Adipocyte (in vitro differentiated cells): ENCODE data around the gene RICTOR.
"Not testable (repeated sequence)": the region's sequence is repeated elsewhere in the genome, so short reads cannot be mapped to it uniquely, and the experiment has no call there.

Experiments used
- DNase-seq: peaks from one replicate; pipeline ENCODE4 v3.0.0-alpha.2; 2015; ENCODE audit warnings: low read depth
- H3K27me3 ChIP-seq: replicated peaks from 2 replicates; pipeline ENCODE4 v1.7.0; 2013; ENCODE audit warnings: mild to moderate bottlenecking, low read length, moderate library complexity; ENCODE audit not compliant: control insufficient read depth, insufficient read depth
- H3K36me3 ChIP-seq: 2 replicates; pipeline ENCODE4 v1.7.0; 2013; ENCODE audit warnings: low read length, mild to moderate bottlenecking, moderate library complexity; ENCODE audit not compliant: control insufficient read depth, insufficient read depth, severe bottlenecking
- H3K4me1 ChIP-seq: 2 replicates; pipeline ENCODE4 v1.7.0; 2013; ENCODE audit warnings: mild to moderate bottlenecking, low read length, moderate library complexity; ENCODE audit not compliant: control insufficient read depth, insufficient read depth
- H3K4me3 ChIP-seq: 2 replicates; pipeline ENCODE4 v1.7.0; 2013; ENCODE audit warnings: mild to moderate bottlenecking, low read length, moderate library complexity
- H3K9ac ChIP-seq: 2 replicates; pipeline ENCODE4 v1.7.0; 2013; ENCODE audit warnings: mild to moderate bottlenecking, low read length, moderate library complexity
- H3K9me3 ChIP-seq: 2 replicates; pipeline ENCODE4 v1.7.0; 2013; ENCODE audit warnings: mild to moderate bottlenecking, low read length, moderate library complexity; ENCODE audit not compliant: control insufficient read depth

The RICTOR gene

GRCh38 chr5:39006650-39007049 is 67.5 kb downstream of the RICTOR start:
- no peaks in the 10 kb centered on the region for H3K27me3 ChIP-seq
- H3K4me1 ChIP-seq: peaks cover 5% of the 10 kb centered on the region
- H3K9me3 ChIP-seq: no peaks in the 10 kb centered on the region
- H3K36me3 ChIP-seq: peaks cover 9% of the 10 kb centered on the region
- H3K9ac ChIP-seq: no peak overlapping the region
- no peak overlapping the region for H3K4me3 ChIP-seq
- no peak for DNase-seq

GRCh38 chr5:39005566-39006232 is 68.5 kb downstream of the RICTOR start:
- Histone ChIP-seq H3K4me1 (peaks cover 5% of the 10 kb centered on the region), H3K9me3 (no peaks in the 10 kb centered on the region), H3K36me3 (peaks cover under 1% of the 10 kb centered on the region), H3K9ac (no peak overlapping the region), H3K27me3 (no peaks in the 10 kb centered on the region), H3K4me3 (no peak overlapping the region)
- no peak for DNase-seq

DNA sequence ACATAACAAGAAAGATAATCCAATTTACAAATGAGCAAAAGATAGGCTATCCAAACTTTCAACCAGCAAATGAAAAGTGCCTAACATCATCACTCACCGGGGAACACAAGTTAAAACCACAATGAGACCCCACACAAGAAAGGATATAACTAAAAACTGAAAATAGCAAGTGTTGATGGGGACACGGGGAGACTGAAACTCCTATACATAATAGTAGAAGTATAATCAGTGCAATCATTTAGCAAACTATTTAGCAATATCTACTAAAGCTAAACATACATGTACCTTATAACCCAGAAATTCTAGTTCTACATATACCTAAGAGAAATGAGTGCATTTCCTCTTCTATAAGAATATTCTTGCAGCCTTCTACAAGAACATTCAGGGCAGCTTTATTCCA is 72.5 kb downstream of the RICTOR start:
- Histone ChIP-seq H3K9me3 (peaks cover 5% of the 10 kb centered on the region), H3K27me3 (no peaks in the 10 kb centered on the region), H3K4me1 (peaks cover 6% of the 10 kb centered on the region), H3K4me3 (no peak overlapping the region), H3K9ac (no peak overlapping the region), H3K36me3 (no peaks in the 10 kb centered on the region)
- DNase-seq: no peak

DNA sequence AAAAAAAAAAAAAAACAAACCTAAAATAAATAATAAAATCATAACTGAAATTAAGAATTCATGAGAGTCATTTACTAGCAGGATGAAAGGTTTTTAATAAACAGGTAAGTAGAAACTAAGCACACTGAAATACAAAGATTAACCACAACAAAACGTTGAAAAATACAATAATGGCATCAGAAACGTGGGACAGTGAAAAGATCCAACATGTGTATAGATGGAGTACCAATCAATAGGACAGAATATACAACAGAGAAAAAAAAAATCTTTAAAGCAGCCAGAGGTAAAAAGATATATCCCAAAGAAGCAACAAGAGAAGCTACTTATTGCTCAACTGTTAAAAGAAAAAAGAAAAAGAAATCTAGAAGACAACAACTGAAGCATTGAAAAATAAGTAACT is 75.2 kb downstream of the RICTOR start:
- H3K36me3 ChIP-seq: no peaks in the 10 kb centered on the region
- H3K9me3 ChIP-seq: peaks cover 5% of the 10 kb centered on the region
- H3K4me1 ChIP-seq: peaks cover 10% of the 10 kb centered on the region
- H3K4me3 ChIP-seq: no peak overlapping the region
- no peak overlapping the region for H3K9ac ChIP-seq
- H3K27me3 ChIP-seq: no peaks in the 10 kb centered on the region
- no peak for DNase-seq

DNA sequence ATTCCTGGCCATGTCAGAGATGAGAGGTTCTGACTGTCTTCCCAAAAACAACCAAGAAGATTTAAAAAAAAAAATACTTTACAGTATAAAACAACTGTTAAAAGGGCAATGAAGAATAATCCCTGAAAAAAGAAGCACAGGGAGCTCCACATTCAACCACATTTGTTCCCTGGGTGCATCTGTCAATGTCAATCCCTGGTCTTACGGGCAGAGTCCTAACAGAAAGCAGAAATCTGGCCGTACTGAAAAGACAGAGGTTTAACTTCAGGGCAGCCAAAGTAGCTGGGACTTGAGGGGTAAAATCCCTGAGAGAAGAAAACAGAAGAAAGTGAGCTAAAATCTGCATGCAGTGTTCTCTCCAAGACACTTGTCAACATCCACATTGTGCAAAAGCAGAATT is 76.6 kb downstream of the RICTOR start:
- DNase-seq: no peak
- H3K4me1 ChIP-seq: peaks cover 10% of the 10 kb centered on the region
- H3K9ac ChIP-seq: no peak overlapping the region
- H3K27me3 ChIP-seq: no peaks in the 10 kb centered on the region
- peaks cover 4% of the 10 kb centered on the region for H3K36me3 ChIP-seq
- H3K9me3 ChIP-seq: peaks cover 5% of the 10 kb centered on the region
- no peak overlapping the region for H3K4me3 ChIP-seq

GRCh38 chr5:38996123-38996522 is 78.1 kb downstream of the RICTOR start:
- no peak for DNase-seq
- Histone ChIP-seq H3K27me3 (no peaks in the 10 kb centered on the region), H3K4me3 (no peak overlapping the region), H3K9ac (no peak overlapping the region), H3K36me3 (peaks cover 8% of the 10 kb centered on the region), H3K4me1 (peaks cover 10% of the 10 kb centered on the region), H3K9me3 (peaks cover 5% of the 10 kb centered on the region)

DNA sequence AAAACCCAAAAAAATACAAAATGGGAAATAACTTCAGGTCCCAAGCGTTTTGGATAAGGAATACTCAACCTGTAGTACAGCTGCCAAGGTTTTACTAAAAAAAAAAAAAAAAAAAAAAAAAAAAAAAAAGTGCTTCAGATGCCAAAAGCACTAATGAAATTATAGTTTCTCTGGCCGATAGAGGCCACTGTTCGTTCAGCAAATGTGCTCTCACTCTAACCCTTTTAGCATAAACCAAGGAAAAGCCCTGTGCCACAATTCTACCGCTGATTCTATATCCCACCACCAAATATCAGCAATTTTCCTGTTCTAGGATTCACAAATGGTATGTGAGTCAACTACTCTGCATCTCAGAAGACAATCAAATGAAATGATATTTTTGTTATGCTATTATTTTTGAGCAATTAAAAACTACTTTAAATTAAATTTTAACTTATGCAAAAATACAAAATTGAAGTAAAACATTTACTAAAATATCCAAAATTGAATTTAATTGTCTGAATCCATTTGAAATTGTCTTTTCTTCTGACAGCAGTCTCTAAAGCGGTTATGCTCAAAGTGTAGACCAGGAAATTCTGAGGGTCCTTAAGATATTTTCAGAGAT is 79.8 kb downstream of the RICTOR start:
- Histone ChIP-seq H3K27me3 (no peaks in the 10 kb centered on the region), H3K4me1 (peaks cover 10% of the 10 kb centered on the region), H3K9me3 (peaks cover 5% of the 10 kb centered on the region), H3K36me3 (peaks cover 22% of the 10 kb centered on the region), H3K4me3 (no peak overlapping the region), H3K9ac (no peak overlapping the region)
- peak; percentile 87 for DNase-seq

DNA sequence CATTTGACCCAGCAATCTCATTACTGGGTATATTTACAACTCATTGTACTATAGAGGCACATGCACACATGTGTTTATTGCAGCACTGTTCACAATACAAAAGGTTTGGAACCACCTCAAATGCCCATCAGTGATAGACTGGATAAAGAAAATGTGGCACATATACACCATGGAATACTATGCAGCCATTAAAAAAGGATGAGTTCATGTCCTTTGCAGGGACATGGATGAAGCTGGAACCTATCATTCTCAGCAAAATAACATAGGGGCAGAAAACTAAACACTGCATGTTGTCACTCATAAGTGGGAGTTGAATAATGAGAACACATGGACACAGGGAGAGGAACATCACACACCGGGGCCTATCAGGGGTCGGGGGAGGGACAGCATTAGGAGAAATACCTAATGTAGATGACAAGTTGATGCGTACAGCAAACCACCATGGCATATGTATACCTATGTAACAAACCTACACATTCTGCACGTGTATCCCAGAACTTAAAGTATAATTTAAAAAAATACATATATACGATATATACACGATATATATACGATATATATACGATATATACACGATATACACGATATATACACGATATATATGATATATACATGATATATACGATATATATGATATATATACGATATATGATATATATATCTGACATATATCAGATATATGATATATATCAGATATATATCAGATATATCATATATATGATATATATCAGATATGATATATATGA is 84.1 kb downstream of the RICTOR start:
- H3K36me3 ChIP-seq: peaks cover 38% of the 10 kb centered on the region
- not testable (repeated sequence) for H3K27me3 ChIP-seq, H3K9me3 ChIP-seq, DNase-seq, H3K4me3 ChIP-seq, H3K4me1 ChIP-seq, H3K9ac ChIP-seq

GRCh38 chr5:38985909-38986452 is 88.2 kb downstream of the RICTOR start:
- DNase-seq: no peak
- H3K36me3 ChIP-seq: peaks cover 29% of the 10 kb centered on the region
- no peak overlapping the region for H3K9ac ChIP-seq
- H3K4me3 ChIP-seq: no peak overlapping the region
- H3K4me1 ChIP-seq: no peaks in the 10 kb centered on the region
- H3K9me3 ChIP-seq: no peaks in the 10 kb centered on the region
- H3K27me3 ChIP-seq: no peaks in the 10 kb centered on the region

DNA sequence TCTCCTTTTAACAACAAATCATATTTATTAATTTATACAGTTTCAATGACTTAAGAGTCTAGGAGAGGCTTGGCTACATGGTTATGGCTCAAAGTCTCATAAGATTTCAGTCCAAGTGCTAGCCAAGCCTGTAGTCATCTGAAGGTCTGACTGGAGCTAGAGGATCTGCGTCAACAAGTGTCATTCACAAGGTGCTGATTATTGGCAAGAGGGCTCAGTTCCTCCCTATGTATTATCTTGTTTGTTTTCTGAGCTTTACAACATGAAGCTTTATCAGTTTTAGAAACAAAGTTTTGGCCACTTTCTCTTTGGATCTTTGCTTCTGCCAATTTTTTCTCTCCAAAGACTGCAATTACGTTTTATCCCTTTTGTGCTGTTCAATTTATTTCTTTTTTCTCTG is 94.7 kb downstream of the RICTOR start:
- Histone ChIP-seq H3K4me3 (no peak overlapping the region), H3K9me3 (no peaks in the 10 kb centered on the region), H3K36me3 (peaks cover 27% of the 10 kb centered on the region), H3K27me3 (no peaks in the 10 kb centered on the region), H3K9ac (no peak overlapping the region), H3K4me1 (no peaks in the 10 kb centered on the region)
- no peak for DNase-seq

DNA sequence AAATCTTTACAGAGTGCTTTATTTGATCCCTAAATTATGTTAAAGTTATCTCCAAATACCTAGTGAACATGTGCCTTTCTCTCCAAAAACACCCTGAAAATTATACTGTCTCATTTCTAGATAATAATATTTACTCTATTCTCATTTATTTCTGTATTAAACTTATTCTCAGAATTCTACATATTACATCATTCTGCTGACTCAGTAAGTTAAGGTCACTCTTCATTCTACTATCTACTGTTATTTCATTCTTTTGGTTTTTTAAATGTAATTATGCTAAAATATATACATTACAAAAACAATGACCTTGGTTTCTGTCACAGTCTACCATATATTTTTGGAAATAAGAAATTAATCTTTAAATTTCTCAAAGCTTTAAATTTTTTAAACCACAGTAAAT is 96.2 kb downstream of the RICTOR start:
- H3K4me3 ChIP-seq: no peak overlapping the region
- no peaks in the 10 kb centered on the region for H3K4me1 ChIP-seq
- H3K9ac ChIP-seq: no peak overlapping the region
- no peaks in the 10 kb centered on the region for H3K9me3 ChIP-seq
- no peaks in the 10 kb centered on the region for H3K27me3 ChIP-seq
- peaks cover 38% of the 10 kb centered on the region for H3K36me3 ChIP-seq
- no peak for DNase-seq
